Fibroblast of pulmonary artery (primary cell): ENCODE data around the gene FBXO5.

ENCODE experiments used
- DNase-seq: peaks from one replicate; pipeline ENCODE4 v3.0.0-alpha.2; 2010; ENCODE audit warnings: low read depth
- H3K4me3 ChIP-seq: replicated peaks from 2 replicates; pipeline ENCODE4 v1.5.1; 2011; ENCODE audit warnings: low read depth, mild to moderate bottlenecking, control low read depth, low read length, moderate library complexity
- TF ChIP-seq, protein P1 (sequence below): IDR thresholded peaks from 2 replicates; pipeline ENCODE4 v1.5.1; 2011; ENCODE audit warnings: mild to moderate bottlenecking, control low read depth, low read length, inconsistent platforms; ENCODE audit errors: missing control alignments

The FBXO5 gene

DNA sequence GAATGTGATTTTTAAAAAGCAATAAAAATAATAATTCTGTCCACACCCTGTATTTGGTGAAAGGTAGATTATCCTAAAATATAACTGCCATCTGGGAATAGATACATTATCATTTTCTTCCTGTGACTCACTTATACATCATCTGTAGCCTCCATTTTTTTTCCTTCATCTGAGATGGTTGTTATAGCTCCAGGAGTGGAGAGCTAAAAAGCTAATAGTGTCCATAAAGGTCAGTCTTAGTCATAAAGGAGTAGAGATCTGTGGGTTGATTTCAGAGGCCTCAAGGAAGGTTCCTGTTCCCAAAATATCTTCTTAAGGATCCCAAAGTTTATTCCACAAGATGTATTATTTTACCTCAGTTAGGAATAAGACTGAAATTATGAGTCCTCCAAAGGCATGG lies 41.1 kb downstream of the FBXO5 start:
- TF ChIP-seq, protein P1, sequence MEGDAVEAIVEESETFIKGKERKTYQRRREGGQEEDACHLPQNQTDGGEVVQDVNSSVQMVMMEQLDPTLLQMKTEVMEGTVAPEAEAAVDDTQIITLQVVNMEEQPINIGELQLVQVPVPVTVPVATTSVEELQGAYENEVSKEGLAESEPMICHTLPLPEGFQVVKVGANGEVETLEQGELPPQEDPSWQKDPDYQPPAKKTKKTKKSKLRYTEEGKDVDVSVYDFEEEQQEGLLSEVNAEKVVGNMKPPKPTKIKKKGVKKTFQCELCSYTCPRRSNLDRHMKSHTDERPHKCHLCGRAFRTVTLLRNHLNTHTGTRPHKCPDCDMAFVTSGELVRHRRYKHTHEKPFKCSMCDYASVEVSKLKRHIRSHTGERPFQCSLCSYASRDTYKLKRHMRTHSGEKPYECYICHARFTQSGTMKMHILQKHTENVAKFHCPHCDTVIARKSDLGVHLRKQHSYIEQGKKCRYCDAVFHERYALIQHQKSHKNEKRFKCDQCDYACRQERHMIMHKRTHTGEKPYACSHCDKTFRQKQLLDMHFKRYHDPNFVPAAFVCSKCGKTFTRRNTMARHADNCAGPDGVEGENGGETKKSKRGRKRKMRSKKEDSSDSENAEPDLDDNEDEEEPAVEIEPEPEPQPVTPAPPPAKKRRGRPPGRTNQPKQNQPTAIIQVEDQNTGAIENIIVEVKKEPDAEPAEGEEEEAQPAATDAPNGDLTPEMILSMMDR = no peak
- DNase-seq = no peak
- no peak overlapping the region for H3K4me3 ChIP-seq

DNA sequence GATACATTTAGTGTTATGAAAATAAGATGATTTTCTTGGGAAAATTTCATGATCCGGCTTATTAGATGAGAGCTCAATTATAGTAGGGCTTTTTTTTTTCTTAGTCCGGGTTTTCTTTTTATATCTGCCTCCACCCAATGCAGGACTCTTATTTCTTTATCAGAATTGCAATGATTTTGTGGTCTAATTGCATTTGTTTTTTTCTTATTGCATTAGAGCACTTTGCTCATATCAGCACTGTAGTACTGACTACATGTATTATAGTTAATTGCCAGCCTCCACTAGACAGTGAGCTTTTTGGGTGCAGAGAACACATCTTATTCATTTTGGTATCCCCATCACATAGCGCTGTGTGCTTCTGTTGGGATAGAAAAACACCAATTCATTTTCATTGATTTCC lies 50.0 kb downstream of the FBXO5 start:
- no peak overlapping the region for H3K4me3 ChIP-seq
- no peak for DNase-seq
- TF ChIP-seq, protein P1 = no peak

DNA sequence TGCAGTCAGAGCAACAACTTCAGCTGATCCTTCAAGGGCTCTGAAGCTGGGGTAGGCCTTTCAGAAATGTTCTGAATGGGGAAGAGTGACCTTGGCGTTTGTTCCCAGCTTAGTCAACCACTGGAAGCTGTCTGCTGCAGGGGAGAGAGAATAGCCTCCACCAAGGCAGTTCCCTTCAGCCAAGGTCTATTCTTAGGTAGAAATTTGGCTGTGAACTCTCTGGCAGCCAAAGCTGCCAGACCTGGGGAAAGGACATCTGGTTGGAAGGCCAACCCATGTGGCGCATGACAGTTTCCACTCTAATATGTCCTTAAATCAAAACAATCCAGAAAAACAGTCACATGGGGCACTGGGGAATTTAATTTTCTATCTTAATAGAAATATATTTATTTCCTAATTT lies 60.1 kb downstream of the FBXO5 start:
- no peak overlapping the region for H3K4me3 ChIP-seq
- no peak for DNase-seq
- TF ChIP-seq, protein P1 = no peak
